GM19351 (cell line): ENCODE results near the gene GAS6.

Experiments
- ATAC-seq: cut with Tn5 transposase; IDR thresholded peaks from one replicate; pipeline ENCODE4 v1.9.1; 2021; ENCODE audit warnings: mild to moderate bottlenecking, moderate library complexity; ENCODE audit not compliant: unreplicated experiment

GAS6 gene

DNA sequence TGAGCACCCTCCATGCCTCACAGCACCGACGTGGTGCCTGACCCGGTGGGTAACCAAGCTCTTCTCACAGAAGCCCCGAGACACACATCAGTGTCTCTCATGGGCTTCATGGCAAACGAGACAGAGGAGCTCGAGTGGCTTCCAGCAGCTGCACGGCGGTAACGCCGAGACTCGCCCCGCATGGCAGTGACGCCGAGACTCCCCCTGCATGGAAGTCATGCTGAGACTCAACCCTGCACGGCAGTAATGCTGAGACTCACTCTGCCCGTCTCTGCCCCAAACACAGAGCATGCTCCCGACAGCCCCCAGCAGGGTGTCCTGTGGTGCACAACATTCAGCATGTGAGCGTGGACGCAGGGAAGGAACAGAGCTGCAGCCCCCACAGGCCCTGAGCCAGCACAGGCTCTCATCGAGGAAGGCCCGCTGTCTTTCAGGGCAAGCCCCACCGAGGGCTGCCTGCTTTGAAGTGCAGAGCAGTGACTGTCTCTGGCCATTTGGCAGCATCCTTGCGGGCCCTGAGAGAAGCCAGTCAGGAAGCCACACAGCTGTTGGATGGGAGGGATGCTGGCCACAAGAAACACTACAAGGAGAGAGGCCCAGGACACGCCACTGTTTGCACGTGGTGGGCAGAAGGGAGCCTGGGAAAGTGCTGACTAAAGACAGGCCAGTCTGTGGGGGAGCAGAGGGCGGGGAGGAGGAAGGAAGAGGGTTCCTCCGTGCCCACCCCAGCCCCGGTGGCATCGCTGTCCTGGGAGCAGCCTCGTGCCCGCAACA is 9.5 kb downstream of the GAS6 start:
- no peak for ATAC-seq

- ATAC-seq = no peak
Measured at GRCh38 chr13:113853518-113854237, 10.2 kb downstream of the GAS6 start.

- ATAC-seq = no peak
Measured at GRCh38 chr13:113852536-113853517, 11.0 kb downstream of the GAS6 start.

GRCh38 chr13:113851826-113852535 is 11.9 kb downstream of the GAS6 start:
- no peak for ATAC-seq

DNA sequence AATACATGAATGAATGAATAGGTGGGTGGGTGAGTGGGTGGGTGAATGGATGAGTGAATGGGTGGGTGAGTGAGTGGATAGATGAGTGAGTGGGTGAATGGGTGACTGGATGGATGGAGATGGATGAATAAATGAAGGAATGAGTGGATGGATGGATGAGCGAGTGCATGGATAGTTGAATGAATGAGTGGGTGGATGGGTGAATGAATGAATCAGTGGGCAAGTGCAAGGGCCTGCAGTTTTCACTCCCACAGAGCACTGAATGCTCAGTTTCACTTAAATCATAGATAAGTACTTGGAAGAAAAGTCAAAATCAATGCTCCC is 12.4 kb downstream of the GAS6 start:
- no peak for ATAC-seq

DNA sequence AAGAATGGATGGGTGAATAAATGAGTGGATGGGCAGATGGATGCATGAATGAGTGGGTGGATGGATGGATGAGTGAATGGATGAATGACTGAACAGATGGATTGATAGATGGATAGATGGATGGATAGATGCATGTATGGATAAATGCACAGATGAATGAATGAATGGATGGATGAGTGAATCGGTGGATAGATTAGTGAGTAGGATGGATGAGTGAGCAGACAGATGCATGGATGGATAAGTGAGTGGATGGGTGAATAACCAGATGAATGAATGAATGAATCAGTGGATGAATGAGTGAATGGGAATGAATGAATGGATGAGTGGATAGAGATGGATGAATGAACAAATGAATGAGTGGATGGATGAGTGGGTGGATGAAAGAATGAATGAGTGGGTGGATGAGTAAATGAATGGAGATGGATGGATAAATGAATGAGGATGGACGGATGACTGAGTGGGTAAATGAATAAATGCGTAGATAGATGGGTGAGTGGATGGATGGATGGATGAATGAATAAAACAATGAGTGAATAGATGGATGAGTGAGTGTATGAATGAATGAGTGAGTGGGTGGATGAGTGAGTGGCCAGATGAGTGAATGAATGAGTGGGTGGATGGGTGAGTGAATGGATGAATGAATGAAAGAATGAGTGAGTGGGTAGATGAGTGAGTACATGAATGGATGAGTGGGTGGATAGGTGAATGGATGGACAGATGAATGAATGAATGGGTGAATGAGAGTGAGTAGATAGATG is 13.0 kb downstream of the GAS6 start:
- ATAC-seq = no peak

- ATAC-seq = no peak
Measured at GRCh38 chr13:113849981-113850721, 13.7 kb downstream of the GAS6 start.

GRCh38 chr13:113849546-113849945 is 14.3 kb downstream of the GAS6 start:
- no peak for ATAC-seq

DNA sequence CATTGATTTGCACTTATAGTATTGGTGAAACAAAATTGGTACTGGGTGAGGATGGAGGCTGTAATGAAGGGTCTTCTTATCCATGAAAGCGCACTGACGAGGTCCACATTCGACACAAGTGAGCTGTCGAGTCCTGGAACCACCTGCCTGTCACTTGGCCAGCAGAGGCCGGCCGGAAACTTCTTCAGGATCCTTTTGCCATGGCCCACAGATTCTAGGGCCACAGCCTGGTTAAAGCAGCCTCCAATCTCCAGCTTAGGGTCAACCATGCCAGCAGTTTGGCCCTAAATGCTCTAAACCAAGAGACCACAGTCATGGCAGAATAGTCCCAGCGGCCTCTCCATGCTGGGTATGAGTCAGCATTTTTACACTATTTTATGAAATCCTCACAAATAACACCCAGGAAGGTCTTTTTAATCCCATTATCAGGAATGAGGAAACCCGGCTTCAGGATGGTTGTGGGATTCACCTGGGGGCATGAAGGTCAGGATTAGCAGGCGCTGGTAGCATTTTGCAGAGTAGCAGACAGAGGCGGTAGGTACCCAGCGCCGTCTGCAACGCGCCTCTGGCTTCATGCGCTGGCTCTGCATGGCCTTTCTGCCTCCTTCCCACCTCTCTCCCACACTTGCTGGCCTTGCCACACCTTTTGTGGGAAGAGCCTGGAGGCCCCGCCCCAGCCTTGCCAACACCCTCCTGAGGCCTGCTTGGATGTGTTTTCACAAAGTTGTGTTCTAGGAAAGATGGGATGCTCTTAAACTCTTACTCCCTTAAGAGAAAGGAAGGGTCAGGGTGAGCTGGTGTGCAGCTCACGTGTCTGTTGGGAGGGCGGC is 15.2 kb downstream of the GAS6 start:
- ATAC-seq = no peak

GRCh38 chr13:113848020-113848419 is 15.9 kb downstream of the GAS6 start:
- no peak for ATAC-seq

GRCh38 chr13:113846636-113847318 is 17.1 kb downstream of the GAS6 start:
- no peak for ATAC-seq

DNA sequence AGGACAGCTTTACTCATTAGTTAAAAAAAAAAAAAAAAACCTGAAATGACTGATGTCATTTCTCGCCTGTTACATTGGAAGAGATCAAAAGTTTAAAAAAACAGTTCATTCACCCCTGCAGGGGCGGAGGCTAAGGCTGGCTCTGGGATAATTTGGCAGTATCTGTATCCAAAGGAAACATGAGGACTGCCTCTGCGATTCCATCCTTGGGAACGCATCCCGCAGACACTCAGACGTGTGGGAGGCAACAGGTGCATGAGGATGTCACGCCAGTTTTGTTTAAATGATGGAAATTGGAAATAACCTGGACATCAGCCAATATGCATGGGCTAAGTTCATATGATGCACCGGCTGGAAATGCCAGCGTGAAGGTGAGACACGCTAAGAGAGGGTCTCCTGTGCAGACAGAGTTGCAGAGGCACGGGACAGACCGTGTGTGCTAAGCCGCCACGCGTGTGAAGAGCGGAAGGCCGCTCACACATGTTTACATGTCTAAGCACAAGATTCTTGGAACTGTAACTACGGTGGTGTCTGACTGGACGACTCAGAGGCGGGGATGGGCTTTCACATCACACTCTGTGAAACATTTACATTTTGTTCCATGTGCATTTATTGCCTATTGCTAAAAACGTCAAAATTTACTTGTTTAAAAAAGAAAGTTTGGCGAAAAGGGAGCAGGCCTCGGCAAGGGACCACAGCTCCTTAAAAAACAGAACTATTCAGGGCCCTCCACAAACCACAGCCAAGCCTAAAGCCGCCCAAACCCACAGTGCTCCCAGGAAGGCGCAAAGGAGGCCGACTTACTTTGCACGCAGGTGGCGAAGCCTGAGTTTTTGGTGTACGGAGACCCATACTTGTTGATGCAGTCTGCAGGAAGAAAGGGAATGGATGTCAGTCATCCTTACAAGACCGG is 17.9 kb downstream of the GAS6 start:
- no peak for ATAC-seq

- ATAC-seq = no peak
Measured at GRCh38 chr13:113845055-113845454, 18.8 kb downstream of the GAS6 start.

DNA sequence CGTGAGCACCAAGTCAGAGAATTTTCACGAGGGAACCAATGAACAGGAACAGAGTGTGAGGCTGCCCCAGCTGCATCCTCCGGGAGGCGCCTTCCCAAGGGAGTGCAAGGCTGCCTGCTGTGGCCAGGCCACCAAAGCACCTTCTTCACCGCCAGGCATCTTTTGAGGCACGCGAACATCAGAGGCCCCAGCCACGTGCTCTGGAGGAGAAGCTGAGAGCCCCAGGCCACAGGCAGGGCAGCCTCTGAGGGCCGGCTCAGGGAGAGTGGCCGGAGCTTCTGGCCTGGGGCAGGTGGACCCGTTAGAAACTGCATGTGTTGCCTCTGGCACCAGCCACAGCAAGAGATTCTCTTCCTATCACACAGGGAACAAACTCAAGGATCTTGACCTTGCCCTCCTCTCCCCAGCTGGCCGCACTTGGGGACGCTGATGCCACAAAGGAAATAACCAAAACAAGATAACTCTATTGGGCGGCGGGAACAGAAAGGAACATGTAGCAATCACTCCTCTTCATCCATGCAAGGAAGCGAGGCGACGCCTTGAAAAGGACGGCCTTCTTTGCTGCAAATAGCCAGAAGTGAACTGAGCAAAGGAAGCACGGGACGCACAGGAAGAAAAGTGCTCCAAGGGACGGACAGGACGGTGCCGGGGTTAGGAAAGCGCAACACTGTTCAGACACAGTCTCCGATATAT is 19.9 kb downstream of the GAS6 start:
- no peak for ATAC-seq

DNA sequence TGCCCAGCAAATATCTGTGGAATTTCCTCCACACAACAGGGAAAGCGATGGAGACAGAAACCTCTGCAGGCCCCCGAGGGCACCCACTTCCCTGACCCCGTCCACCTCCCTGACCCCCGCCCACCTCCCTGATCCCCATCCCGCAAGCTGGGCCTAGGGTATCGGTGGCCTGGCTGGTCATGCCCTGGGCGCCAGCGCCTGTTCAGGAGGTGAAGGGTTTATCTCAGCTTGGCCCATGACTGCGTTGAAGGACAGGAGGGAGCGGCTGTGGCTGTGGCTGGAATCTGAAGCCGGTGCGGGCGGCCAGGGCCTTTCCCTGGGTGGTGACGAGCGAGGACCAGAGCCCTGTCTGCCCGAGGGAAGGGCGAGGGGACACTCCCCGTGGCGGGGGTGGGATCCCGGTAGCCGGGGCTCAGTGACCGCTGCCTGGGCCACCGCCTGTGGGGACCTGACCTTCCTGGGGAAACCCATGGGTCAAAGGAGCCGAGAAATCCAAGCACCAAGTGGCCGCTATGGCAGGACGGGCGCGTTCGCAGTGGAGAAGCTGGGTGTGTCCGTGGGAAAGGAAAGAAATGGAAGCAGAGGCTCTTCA is 20.7 kb downstream of the GAS6 start:
- ATAC-seq = no peak
